ENCODE data around the gene C9orf50. TPM values are rescaled to one million over a fixed set of nuclear protein-coding genes. Genes with fewer than 3 reads are reported as not detected.

C9orf50 gene
- total RNA-seq, 2 donors from 2014 or later = not detected

- Histone ChIP-seq H3K36me3 (no peaks in the 10 kb centered on the region), H3K9ac (ENCODE audit: low read depth in 2 of 2, low read length in 2 of 2) (no peak overlapping the region), H3K27me3 (no peaks in the 10 kb centered on the region), H3K4me1 (no peaks in the 10 kb centered on the region), H3K9me3 (no peaks in the 10 kb centered on the region), H3K27ac (no peak overlapping the region), H3K4me3 (no peak overlapping the region)
- TF ChIP-seq, protein P1, sequence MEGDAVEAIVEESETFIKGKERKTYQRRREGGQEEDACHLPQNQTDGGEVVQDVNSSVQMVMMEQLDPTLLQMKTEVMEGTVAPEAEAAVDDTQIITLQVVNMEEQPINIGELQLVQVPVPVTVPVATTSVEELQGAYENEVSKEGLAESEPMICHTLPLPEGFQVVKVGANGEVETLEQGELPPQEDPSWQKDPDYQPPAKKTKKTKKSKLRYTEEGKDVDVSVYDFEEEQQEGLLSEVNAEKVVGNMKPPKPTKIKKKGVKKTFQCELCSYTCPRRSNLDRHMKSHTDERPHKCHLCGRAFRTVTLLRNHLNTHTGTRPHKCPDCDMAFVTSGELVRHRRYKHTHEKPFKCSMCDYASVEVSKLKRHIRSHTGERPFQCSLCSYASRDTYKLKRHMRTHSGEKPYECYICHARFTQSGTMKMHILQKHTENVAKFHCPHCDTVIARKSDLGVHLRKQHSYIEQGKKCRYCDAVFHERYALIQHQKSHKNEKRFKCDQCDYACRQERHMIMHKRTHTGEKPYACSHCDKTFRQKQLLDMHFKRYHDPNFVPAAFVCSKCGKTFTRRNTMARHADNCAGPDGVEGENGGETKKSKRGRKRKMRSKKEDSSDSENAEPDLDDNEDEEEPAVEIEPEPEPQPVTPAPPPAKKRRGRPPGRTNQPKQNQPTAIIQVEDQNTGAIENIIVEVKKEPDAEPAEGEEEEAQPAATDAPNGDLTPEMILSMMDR (IDR thresholded peaks at IDR 0.05) = no peak
- intact Hi-C loops (cut with DNase I) = no loop called here
- DNase-seq = no peak
These were observed 36.0 kb upstream of the C9orf50 start for GRCh38 chr9:129656795-129657390.

DNA sequence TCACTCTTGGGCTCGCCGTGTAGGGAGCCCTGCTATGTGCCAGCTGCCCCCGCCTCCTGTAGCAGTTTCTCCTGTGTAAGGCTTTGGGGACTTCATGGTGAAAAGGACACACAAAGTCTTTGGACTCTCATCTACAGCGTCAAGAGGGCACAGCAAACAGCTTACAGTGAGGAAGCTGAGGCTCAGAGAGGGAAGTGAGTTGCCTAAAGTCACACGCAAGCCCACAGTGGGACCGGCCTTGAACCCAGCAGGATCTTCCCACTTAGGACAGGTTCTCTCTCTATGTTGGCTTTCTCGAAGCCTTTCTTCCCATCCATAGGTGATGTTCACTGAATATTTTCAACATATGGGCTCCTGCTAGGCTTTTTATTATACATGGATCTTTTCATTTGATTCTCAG, 34.8 kb upstream of the C9orf50 start:
- Histone ChIP-seq H3K4me1 (no peaks in the 10 kb centered on the region), H3K27ac (no peak overlapping the region), H3K9me3 (no peaks in the 10 kb centered on the region), H3K4me3 (no peak overlapping the region), H3K36me3 (no peaks in the 10 kb centered on the region), H3K9ac (ENCODE audit: low read depth in 2 of 2, low read length in 2 of 2) (no peak overlapping the region), H3K27me3 (no peaks in the 10 kb centered on the region)
- intact Hi-C loops (cut with DNase I) = no loop called here
- TF ChIP-seq, protein P1 (IDR thresholded peaks at IDR 0.05) = no peak
- no peak for DNase-seq

DNA sequence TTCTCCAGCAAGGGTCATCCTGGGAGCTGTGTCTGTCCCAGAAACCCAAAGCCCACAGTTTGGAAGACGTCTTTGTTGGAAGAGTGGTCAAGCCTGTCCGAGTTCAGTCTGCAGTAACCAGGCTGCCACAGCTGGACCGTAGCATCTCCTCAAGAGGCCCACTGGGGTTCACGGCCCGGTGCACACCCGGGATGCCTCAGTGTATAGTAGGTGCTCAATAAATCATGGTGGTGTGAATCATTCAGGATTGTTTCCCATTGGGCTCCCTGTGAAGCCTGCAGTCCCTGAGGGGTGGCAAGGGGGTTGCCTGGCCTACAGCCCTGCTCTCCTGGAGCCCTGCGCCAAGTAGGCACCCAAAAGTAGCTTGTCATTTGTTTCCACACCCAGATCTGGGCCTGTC, 34.3 kb upstream of the C9orf50 start:
- no peak for DNase-seq
- no peak overlapping the region for H3K9ac ChIP-seq (ENCODE audit: low read depth in 2 of 2, low read length in 2 of 2)
- H3K36me3 ChIP-seq = no peaks in the 10 kb centered on the region
- H3K27me3 ChIP-seq = no peaks in the 10 kb centered on the region
- TF ChIP-seq, protein P1 (IDR thresholded peaks at IDR 0.05) = no peak
- no peaks in the 10 kb centered on the region for H3K4me1 ChIP-seq
- intact Hi-C loops (cut with DNase I) = no loop called here
- no peak overlapping the region for H3K27ac ChIP-seq
- H3K4me3 ChIP-seq = no peak overlapping the region
- no peaks in the 10 kb centered on the region for H3K9me3 ChIP-seq

DNA sequence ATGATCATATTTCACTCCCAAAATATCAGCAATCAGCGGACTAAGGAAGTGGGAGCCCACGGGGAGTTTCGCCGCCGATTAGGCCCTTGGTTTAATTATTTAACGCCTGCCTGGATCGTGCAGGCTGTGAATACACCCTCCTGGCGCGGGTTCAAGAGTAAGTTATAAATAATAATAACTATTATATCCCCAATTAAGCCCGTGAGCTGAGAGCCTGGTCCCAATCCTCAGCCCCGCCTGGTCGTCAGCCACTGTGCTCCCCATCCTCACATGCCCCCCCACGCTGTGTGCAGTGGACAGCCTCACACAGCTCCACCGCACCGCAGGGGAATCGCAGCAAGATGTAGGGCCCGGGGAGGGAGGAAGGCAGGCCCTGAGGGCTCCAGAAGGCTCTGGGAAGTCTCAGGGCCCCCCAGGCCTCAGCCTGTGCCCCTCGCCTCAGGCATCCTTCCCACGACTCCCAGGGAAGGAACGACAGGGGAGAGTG, 33.7 kb upstream of the C9orf50 start:
- H3K4me1 ChIP-seq = no peaks in the 10 kb centered on the region
- H3K9me3 ChIP-seq = no peaks in the 10 kb centered on the region
- no peak for DNase-seq
- H3K36me3 ChIP-seq = no peaks in the 10 kb centered on the region
- H3K4me3 ChIP-seq = no peak overlapping the region
- TF ChIP-seq, protein P1 (IDR thresholded peaks at IDR 0.05) = no peak
- intact Hi-C loops (cut with DNase I) = loop anchor here (5.0 kb wide), 1 partner anchor 63 kb away; no protein-coding TSS in a partner anchor
- H3K9ac ChIP-seq (ENCODE audit: low read depth in 2 of 2, low read length in 2 of 2) = no peak overlapping the region
- H3K27ac ChIP-seq = no peak overlapping the region
- H3K27me3 ChIP-seq = no peaks in the 10 kb centered on the region

DNA sequence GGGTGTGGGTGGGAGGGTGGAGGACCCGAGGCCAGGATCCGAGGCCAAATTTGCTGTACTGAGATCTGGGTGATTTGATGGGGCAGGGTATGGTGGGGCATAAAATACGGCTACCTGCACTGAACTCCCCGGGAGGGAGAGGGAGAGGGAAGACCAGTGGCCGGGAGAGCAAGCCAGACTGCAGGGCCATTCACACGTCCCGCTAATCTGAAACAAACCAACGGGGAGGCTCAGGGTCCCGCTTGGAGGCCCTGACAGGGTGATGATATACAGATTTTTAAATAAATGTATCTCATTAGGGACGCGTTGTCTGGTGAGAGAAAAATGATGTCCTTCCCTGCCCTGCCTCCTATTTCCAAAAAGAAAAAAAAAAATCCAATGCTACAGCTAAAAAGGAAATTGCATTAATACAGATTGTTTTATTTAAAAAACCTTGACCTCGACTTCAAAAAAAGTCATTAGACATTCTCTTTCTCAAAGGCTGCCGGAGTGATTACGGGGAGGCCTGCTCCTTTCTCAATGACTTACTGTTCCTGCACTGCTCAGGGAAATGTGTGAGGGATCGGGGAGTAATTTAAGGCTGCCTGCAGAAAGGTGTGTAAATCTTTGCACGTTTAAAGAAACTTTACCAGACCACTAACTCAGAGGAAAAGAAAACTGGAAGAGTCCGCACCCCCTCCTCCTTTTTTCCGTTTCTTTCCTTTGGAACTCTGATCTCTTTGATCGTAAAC, 33.1 kb upstream of the C9orf50 start:
- intact Hi-C loops (cut with DNase I) = loop anchor here (5.0 kb wide), 1 partner anchor 63 kb away; no protein-coding TSS in a partner anchor
- no peak for DNase-seq
- Histone ChIP-seq H3K9ac (ENCODE audit: low read depth in 2 of 2, low read length in 2 of 2) (no peak overlapping the region), H3K36me3 (no peaks in the 10 kb centered on the region), H3K27ac (no peak overlapping the region), H3K4me1 (no peaks in the 10 kb centered on the region), H3K9me3 (no peaks in the 10 kb centered on the region), H3K27me3 (no peaks in the 10 kb centered on the region), H3K4me3 (no peak overlapping the region)
- TF ChIP-seq, protein P1 (IDR thresholded peaks at IDR 0.05) = no peak

All from colonic mucosa (tissue), 4 donors.